ENCODE results near the gene PKM.

PKM gene

DNA sequence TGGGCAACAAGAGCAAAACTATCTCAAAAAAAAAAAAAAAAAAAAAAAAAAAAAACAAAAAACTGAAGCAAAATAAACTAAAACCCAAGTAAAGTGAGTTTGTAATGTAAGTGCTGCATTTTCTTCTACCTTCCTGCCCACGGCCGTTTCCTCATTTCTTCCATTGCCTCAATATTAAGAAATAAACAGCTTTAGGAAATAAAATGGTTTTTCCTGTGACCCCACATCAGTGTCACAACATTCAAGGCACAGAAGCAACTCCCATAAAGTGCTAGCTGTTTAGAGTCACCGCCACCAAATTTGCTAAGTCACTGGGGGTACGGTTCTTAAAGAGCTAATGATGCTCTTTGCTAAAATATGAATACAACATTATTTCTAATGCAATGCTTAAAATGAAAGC lies 3.3 kb downstream of the PKM start:
- TF ChIP-seq, protein P1, sequence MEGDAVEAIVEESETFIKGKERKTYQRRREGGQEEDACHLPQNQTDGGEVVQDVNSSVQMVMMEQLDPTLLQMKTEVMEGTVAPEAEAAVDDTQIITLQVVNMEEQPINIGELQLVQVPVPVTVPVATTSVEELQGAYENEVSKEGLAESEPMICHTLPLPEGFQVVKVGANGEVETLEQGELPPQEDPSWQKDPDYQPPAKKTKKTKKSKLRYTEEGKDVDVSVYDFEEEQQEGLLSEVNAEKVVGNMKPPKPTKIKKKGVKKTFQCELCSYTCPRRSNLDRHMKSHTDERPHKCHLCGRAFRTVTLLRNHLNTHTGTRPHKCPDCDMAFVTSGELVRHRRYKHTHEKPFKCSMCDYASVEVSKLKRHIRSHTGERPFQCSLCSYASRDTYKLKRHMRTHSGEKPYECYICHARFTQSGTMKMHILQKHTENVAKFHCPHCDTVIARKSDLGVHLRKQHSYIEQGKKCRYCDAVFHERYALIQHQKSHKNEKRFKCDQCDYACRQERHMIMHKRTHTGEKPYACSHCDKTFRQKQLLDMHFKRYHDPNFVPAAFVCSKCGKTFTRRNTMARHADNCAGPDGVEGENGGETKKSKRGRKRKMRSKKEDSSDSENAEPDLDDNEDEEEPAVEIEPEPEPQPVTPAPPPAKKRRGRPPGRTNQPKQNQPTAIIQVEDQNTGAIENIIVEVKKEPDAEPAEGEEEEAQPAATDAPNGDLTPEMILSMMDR (IDR thresholded peaks at IDR 0.05; ENCODE audit: low read depth, low read length, missing control alignments), result no peak
- peak overlapping the region; percentile 79 for H3K4me3 ChIP-seq (ENCODE audit: low read depth, low read length)
- DNase-seq (ENCODE audit: low read depth), result no peak

DNA sequence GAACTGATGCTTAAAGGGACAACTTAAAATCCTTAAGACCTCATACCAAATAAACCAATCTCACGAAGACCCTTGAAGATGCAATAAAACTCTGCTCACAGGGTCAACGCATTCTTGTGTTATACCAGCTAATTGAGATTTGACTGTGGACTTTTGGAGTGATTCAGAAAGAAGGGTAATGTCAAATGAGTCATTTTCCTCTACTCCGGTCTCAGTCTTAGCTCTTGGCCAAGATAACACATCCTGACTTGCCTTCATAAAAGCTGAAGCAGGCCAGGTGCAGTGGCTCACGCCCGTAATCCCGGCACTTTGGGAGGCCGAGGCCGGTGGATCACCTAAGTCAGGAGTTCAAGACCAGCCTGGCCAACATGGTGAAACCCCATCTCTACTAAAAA lies 3.8 kb downstream of the PKM start:
- TF ChIP-seq, protein P1 (IDR thresholded peaks at IDR 0.05; ENCODE audit: low read depth, low read length, missing control alignments), result no peak
- no peak for DNase-seq (ENCODE audit: low read depth)
- H3K4me3 ChIP-seq (ENCODE audit: low read depth, low read length), result peak overlapping the region; percentile 79

DNA sequence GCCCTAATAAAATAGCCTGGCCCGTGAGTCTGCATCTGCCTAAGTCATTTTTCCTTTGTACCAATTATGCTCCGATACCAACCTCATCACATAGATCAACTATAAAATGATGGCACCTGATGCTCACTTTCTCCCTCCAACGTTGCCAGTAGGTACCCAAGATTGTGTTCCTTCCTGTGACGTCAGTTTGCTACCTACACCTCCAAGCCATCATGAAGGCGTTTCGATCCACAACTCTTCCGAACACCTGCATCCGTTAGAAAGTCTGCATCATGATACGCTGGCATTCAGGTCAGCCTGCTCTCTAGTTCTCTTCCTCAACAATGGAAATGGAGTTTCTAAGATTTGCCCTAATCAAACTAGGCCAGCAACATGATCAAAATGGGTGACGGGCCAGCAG lies 7.7 kb downstream of the PKM start:
- TF ChIP-seq, protein P1 (IDR thresholded peaks at IDR 0.05; ENCODE audit: low read depth, low read length, missing control alignments), result no peak
- DNase-seq (ENCODE audit: low read depth), result no peak
- no peak overlapping the region for H3K4me3 ChIP-seq (ENCODE audit: low read depth, low read length)

DNA sequence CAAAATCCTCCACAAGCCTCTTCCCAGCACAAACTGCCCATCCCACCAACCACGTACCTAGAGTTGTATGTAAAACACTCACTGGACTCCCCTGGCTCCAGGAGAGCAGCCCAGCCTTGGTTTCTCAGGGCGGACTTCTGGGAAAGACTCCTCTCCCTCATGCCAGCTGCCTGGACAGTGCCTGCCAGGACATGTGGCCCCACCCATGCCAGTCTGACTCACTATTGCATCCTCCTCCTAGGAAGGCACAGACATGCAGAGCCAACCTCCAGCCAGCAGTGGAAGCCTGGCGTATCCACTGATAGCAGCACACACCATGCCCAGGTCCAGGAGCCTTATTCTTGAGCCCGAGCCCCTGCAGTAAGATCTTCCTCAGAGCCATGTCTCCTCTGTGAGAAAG lies 8.6 kb downstream of the PKM start:
- DNase-seq (ENCODE audit: low read depth), result no peak
- TF ChIP-seq, protein P1 (IDR thresholded peaks at IDR 0.05; ENCODE audit: low read depth, low read length, missing control alignments), result no peak
- no peak overlapping the region for H3K4me3 ChIP-seq (ENCODE audit: low read depth, low read length)

DNA sequence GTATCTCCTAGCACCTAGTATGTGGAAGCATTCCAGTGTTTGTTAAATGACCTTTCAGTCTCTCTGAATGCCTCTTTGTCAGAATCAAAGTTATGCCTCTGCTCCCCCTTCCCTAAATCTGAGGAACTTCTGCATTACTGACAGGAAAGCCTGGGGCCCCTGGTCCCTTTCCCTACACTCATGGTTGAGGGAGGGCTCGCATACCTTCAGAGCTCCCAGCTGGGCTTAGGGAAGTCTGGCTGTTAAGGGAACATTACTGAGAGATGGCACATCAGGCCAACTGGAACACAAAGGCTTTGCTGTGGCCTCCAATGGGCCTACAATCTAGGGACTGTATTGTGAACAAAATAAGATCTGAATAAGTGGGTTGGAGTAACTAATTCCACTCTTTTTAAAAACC lies 10.3 kb downstream of the PKM start:
- no peak for DNase-seq (ENCODE audit: low read depth)
- TF ChIP-seq, protein P1 (IDR thresholded peaks at IDR 0.05; ENCODE audit: low read depth, low read length, missing control alignments), result no peak

DNA sequence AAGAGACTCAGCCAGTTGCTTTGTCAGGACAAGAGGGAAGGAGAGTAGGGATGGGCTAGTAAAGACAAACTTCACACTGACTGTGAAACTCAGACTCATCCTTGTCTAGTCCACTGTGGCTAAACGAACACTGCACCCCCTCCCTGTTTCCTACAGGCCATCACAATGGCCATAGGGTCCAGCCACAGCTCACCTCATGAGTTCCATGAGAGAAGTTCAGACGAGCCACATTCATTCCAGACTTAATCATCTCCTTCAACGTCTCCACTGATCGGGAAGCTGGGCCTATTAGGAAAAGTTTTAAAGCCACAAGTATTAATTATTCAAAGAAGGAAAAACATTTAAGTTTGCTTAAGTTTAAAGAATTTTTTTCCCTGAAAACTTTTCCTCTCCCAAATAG lies 13.8 kb downstream of the PKM start:
- H3K4me3 ChIP-seq (ENCODE audit: low read depth, low read length), result no peak overlapping the region
- TF ChIP-seq, protein P1 (IDR thresholded peaks at IDR 0.05; ENCODE audit: low read depth, low read length, missing control alignments), result no peak
- DNase-seq (ENCODE audit: low read depth), result no peak

More for the DNA sequence above, 10.3 kb downstream of the PKM start:
- H3K4me3 ChIP-seq (ENCODE audit: low read depth, low read length), result no peak overlapping the region

DNA sequence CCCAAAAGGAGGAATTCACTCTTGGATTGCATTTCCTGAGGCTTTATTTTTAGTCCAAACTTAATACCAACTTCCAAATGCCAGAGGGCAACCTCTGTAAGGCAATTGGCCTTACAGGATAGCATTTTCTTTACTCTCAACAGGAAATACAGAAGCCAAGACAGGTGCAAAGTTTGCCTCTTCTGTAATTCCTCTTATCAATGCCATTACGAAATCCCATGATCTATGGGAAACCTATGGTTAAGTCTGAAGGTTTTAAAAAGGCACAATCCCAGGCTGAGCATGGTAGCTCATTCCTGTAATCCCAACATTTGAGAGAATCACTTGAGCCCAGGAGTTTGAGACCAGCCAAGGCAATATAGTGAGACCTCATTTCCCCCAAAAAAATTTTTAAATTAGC lies 14.9 kb downstream of the PKM start:
- no peak overlapping the region for H3K4me3 ChIP-seq (ENCODE audit: low read depth, low read length)
- no peak for DNase-seq (ENCODE audit: low read depth)
- TF ChIP-seq, protein P1 (IDR thresholded peaks at IDR 0.05; ENCODE audit: low read depth, low read length, missing control alignments), result no peak
